HepG2 (cell line): ENCODE measurements around the gene CD4. TPM values are rescaled to one million over a fixed set of nuclear protein-coding genes. Genes with fewer than 3 reads are reported as not detected.

Source experiments
- ASH2L ChIP-seq: fragments of 300-600, 200-600 bp; sonication (generic); IDR thresholded peaks from 2 replicates; pipeline ENCODE4 v1.7.0; 2017; ENCODE audit warnings: low read depth, mild to moderate bottlenecking, moderate library complexity, mixed read lengths, low read length; ENCODE audit not compliant: insufficient read length
- PHB2 ChIP-seq: fragments of 450-650 bp; IDR thresholded peaks from 2 replicates; pipeline ENCODE4 v1.6.1; 2018; ENCODE audit not compliant: partially characterized antibody
- POLR2G ChIP-seq: fragments of 200-400 bp; formaldehyde crosslinking; IDR thresholded peaks from 2 replicates; pipeline ENCODE4 v1.6.1; 2018; ENCODE audit warnings: mild to moderate bottlenecking, low read depth, low read length, moderate library complexity
- TGIF2 ChIP-seq: IDR thresholded peaks from 2 replicates; pipeline ENCODE4 v1.6.1; 2016; ENCODE audit warnings: control low read depth, missing compliant biosample characterization
- ZC3H4 ChIP-seq: sonication (generic); formaldehyde crosslinking; IDR thresholded peaks from 2 replicates; pipeline ENCODE4 v1.4.0; 2020; ENCODE audit warnings: missing genetic modification reagents, borderline replicate concordance
- ZNF672 ChIP-seq: sonication (generic); formaldehyde crosslinking; IDR thresholded peaks from 2 replicates; pipeline ENCODE4 v1.8.1; 2022; ENCODE audit warnings: missing genetic modification reagents
- ZNF792 ChIP-seq: IDR thresholded peaks from 2 replicates; pipeline ENCODE4 v1.6.1; 2016
- polyA plus RNA-seq, 8 experiments: library from polyadenylated mRNA; depleted of rRNA in 3 of 8; stranded (reverse) in 7 of 8; unstranded in 1 of 8; fragments of >200 nt; fragmentation: Illumina TruSeq in 4 of 8; extraction: Trizol in 4 of 8; gene quantifications; 2 replicates each; pipeline versions ENCODE4 v1.2.1 to v1.2.3, GENCODE V29; 2011 to 2016; ENCODE audit warnings: low read depth in 4 of 8, missing spikeins in 1 of 8, mixed read lengths in 1 of 8; ENCODE audit not compliant: insufficient read depth in 1 of 8
- total RNA-seq, 5 experiments: library from RNA; depleted of rRNA; stranded (reverse); fragments of >200 nt; fragmentation: Illumina TruSeq; extraction: Trizol; gene quantifications; 2 replicates each; pipeline ENCODE4 v1.2.3, GENCODE V29; 2016; ENCODE audit warnings: low read depth in 1 of 5
- TF ChIP-seq, protein P1 (sequence below), 2 experiments: sonication (generic) in 1 of 2; formaldehyde crosslinking in 1 of 2; IDR thresholded peaks; 2 replicates each; pipeline versions ENCODE4 v1.6.1 to v1.9.0; 2014 to 2022; ENCODE audit warnings: antibody characterized with exemption in 1 of 2, borderline replicate concordance in 1 of 2, inconsistent platforms in 1 of 2, low read depth in 1 of 2, missing genetic modification reagents in 1 of 2
- TF ChIP-seq, protein P2 (sequence below): sonication (generic); formaldehyde crosslinking; IDR thresholded peaks from 2 replicates; pipeline ENCODE4 v1.4.0; 2020; ENCODE audit warnings: missing genetic modification reagents
- TF ChIP-seq, protein P3 (sequence below): sonication (generic); formaldehyde crosslinking; IDR thresholded peaks from 2 replicates; pipeline ENCODE4 v1.4.0; 2020; ENCODE audit warnings: missing genetic modification reagents, mild to moderate bottlenecking, borderline replicate concordance
- TF ChIP-seq, protein P4 (sequence below): sonication (generic); formaldehyde crosslinking; IDR thresholded peaks from 2 replicates; pipeline ENCODE4 v1.8.0; 2022; ENCODE audit warnings: mild to moderate bottlenecking, missing genetic modification reagents

Gene CD4
- total and polyA plus RNA-seq, 2 of the 13 experiments (the other 11 are each of a cell fraction or from before 2014, with no cell fraction given) = 0.07 to 0.95 TPM

DNA sequence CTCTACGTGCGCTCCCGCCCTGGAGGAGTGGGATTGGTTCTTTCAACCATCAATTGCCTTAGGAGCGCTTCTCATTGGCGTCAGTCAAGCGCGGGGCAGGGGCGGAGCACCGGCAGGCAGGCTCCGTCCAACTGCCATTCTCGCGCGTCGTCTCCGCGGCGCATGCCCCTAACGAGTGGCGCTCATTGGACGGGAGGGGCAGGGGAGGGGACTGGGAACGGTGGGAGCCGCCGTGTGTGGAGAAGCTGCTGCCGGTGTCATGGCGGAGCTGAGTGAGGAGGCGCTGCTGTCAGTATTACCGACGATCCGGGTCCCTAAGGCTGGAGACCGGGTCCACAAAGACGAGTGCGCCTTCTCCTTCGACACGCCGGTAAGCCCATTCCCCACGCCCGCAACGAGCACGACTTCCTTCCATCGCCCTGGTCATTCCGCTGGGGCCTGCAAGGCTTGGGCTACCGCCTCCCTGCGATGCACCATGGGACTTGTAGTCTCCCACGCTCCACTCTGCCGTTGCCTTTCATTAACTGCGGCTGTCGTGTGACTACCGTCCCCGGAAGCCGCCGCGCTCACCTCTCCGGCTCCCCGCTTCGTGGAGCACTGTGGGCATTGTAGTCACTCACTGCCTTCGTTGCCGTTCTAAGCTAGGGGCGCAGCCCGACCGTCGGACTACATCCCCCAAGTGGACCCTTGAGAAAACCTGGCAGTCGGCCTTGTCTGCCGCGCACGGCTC is 62.8 kb downstream of the CD4 start, which contains the start of gene USP5 (continued):
- TF ChIP-seq, protein P1, sequence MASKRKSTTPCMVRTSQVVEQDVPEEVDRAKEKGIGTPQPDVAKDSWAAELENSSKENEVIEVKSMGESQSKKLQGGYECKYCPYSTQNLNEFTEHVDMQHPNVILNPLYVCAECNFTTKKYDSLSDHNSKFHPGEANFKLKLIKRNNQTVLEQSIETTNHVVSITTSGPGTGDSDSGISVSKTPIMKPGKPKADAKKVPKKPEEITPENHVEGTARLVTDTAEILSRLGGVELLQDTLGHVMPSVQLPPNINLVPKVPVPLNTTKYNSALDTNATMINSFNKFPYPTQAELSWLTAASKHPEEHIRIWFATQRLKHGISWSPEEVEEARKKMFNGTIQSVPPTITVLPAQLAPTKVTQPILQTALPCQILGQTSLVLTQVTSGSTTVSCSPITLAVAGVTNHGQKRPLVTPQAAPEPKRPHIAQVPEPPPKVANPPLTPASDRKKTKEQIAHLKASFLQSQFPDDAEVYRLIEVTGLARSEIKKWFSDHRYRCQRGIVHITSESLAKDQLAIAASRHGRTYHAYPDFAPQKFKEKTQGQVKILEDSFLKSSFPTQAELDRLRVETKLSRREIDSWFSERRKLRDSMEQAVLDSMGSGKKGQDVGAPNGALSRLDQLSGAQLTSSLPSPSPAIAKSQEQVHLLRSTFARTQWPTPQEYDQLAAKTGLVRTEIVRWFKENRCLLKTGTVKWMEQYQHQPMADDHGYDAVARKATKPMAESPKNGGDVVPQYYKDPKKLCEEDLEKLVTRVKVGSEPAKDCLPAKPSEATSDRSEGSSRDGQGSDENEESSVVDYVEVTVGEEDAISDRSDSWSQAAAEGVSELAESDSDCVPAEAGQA (IDR thresholded peaks at IDR 0.05; ENCODE audit: low read depth) = peak; percentile 76
- TF ChIP-seq, protein P1 (CRISPR knock-in tag; IDR thresholded peaks at IDR 0.05; ENCODE audit: borderline replicate concordance) = no peak
- TF ChIP-seq ZNF792 (peak; percentile 81), POLR2G (peak; percentile 29; the same call in 1 of the 2 replicates), ZNF672 (no peak), ASH2L (peak; percentile 66), TGIF2 (CRISPR knock-in tag) (0 out of 2 replicates have a peak, but pooled peaks have one; percentile 4), PHB2 (no peak), ZC3H4 (CRISPR knock-in tag) (peak; percentile 26; the same call in 1 of the 2 replicates)
- TF ChIP-seq, protein P2, sequence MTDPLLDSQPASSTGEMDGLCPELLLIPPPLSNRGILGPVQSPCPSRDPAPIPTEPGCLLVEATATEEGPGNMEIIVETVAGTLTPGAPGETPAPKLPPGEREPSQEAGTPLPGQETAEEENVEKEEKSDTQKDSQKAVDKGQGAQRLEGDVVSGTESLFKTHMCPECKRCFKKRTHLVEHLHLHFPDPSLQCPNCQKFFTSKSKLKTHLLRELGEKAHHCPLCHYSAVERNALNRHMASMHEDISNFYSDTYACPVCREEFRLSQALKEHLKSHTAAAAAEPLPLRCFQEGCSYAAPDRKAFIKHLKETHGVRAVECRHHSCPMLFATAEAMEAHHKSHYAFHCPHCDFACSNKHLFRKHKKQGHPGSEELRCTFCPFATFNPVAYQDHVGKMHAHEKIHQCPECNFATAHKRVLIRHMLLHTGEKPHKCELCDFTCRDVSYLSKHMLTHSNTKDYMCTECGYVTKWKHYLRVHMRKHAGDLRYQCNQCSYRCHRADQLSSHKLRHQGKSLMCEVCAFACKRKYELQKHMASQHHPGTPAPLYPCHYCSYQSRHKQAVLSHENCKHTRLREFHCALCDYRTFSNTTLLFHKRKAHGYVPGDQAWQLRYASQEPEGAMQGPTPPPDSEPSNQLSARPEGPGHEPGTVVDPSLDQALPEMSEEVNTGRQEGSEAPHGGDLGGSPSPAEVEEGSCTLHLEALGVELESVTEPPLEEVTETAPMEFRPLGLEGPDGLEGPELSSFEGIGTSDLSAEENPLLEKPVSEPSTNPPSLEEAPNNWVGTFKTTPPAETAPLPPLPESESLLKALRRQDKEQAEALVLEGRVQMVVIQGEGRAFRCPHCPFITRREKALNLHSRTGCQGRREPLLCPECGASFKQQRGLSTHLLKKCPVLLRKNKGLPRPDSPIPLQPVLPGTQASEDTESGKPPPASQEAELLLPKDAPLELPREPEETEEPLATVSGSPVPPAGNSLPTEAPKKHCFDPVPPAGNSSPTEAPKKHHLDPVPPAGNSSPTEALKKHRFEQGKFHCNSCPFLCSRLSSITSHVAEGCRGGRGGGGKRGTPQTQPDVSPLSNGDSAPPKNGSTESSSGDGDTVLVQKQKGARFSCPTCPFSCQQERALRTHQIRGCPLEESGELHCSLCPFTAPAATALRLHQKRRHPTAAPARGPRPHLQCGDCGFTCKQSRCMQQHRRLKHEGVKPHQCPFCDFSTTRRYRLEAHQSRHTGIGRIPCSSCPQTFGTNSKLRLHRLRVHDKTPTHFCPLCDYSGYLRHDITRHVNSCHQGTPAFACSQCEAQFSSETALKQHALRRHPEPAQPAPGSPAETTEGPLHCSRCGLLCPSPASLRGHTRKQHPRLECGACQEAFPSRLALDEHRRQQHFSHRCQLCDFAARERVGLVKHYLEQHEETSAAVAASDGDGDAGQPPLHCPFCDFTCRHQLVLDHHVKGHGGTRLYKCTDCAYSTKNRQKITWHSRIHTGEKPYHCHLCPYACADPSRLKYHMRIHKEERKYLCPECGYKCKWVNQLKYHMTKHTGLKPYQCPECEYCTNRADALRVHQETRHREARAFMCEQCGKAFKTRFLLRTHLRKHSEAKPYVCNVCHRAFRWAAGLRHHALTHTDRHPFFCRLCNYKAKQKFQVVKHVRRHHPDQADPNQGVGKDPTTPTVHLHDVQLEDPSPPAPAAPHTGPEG (CRISPR knock-in tag) = no peak
- TF ChIP-seq, protein P3, sequence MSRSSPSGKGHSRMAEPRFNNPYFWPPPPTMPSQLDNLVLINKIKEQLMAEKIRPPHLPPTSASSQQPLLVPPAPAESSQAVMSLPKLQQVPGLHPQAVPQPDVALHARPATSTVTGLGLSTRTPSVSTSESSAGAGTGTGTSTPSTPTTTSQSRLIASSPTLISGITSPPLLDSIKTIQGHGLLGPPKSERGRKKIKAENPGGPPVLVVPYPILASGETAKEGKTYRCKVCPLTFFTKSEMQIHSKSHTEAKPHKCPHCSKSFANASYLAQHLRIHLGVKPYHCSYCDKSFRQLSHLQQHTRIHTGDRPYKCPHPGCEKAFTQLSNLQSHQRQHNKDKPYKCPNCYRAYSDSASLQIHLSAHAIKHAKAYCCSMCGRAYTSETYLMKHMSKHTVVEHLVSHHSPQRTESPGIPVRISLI = no peak
- TF ChIP-seq, protein P4, sequence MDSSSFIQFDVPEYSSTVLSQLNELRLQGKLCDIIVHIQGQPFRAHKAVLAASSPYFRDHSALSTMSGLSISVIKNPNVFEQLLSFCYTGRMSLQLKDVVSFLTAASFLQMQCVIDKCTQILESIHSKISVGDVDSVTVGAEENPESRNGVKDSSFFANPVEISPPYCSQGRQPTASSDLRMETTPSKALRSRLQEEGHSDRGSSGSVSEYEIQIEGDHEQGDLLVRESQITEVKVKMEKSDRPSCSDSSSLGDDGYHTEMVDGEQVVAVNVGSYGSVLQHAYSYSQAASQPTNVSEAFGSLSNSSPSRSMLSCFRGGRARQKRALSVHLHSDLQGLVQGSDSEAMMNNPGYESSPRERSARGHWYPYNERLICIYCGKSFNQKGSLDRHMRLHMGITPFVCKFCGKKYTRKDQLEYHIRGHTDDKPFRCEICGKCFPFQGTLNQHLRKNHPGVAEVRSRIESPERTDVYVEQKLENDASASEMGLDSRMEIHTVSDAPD (CRISPR knock-in tag) = 0 out of 2 replicates have a peak, but pooled peaks have one; percentile 19
